Peyer's patch (tissue), 4 donors: ENCODE measurements around the gene SUGCT.

Experiments used
- POLR2A ChIP-seq, 2 donors: fragments of 450-650 bp; IDR thresholded peaks; one replicate each; pipeline ENCODE4 v1.5.1; 2017; ENCODE audit warnings: antibody characterized with exemption in 2 of 2, mild to moderate bottlenecking in 2 of 2, moderate library complexity in 2 of 2
- TF ChIP-seq, protein P1 (sequence below), 6 experiments: fragments of 450-650 bp in 4 of 6; fragments of 200-600 bp in 2 of 6; sonication (generic) in 1 of 6; IDR thresholded peaks; one replicate each; pipeline ENCODE4 v1.5.1; 2017 to 2019; ENCODE audit warnings: antibody characterized with exemption in 6 of 6, mild to moderate bottlenecking in 3 of 6, moderate library complexity in 1 of 6

DNA sequence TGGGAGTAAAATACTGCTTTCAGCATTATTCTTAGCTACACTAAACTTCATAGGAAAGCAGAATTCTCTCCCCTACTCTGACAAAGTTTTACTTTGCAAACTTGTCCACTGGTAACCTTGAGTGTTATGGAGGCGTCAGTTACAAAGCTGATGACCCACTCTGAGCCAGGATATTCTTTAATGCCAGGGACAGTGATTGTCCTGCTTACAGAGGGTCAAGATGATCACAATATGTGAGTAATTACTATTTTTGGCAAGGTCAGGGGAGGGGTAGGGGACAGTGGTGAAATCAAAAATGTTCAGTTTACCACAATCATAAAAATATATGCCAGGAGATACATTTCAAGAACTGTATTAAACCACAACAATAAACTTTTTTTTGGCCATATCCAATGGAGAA, 520.6 kb downstream of the SUGCT start:
- TF ChIP-seq POLR2A (IDR thresholded peaks at IDR 0.05) = no peak
- TF ChIP-seq, protein P1, sequence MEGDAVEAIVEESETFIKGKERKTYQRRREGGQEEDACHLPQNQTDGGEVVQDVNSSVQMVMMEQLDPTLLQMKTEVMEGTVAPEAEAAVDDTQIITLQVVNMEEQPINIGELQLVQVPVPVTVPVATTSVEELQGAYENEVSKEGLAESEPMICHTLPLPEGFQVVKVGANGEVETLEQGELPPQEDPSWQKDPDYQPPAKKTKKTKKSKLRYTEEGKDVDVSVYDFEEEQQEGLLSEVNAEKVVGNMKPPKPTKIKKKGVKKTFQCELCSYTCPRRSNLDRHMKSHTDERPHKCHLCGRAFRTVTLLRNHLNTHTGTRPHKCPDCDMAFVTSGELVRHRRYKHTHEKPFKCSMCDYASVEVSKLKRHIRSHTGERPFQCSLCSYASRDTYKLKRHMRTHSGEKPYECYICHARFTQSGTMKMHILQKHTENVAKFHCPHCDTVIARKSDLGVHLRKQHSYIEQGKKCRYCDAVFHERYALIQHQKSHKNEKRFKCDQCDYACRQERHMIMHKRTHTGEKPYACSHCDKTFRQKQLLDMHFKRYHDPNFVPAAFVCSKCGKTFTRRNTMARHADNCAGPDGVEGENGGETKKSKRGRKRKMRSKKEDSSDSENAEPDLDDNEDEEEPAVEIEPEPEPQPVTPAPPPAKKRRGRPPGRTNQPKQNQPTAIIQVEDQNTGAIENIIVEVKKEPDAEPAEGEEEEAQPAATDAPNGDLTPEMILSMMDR (IDR thresholded peaks at IDR 0.05) = no peak
